ENCODE results near the gene SLC16A7. TPM values are rescaled to one million over a fixed set of nuclear protein-coding genes. Genes with fewer than 3 reads are reported as not detected.

The SLC16A7 gene
- total RNA-seq, result 38.8 TPM

DNA sequence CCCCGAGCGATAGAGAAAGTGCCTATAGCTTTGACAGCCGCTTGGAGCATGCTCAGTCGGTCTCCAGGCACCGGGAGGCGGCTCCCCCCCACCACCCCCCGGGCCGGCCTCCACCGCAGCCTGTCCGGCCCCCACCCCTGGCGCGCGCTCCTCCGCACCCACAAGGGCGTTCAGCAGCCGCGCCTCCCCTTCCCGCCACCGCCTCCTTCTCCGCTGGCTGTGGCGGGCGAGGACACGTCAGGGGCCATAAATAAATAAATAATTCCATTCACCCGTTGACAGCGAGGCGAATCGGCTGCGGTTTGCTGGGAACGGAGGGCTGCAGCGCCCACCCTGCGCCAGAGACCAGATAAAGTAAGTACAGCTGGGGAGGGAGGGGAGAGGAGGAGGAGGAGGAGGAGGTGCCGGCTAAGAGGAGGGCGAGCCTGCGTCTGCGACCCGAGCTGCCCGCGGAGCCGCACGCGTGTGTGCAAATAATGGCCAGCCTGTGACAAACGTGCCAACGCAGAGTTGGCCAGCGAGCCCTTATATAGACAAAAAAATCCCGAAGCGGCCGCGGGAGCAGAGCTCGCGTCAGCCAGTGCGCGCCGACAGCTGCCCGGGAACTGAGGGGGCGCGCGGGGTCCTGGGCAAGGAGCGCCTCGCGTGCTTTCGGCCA lies at the start of gene SLC16A7:
TSS of gene SLC16A7 (plus strand) at position 147 of the 658 bp plus-strand sequence. CDS start 108,773 bp downstream, outside the sequence.
- intact Hi-C loops (cut with DNase I), result loop anchor here (5.0 kb wide), 1 partner anchor 1989 kb away; no protein-coding TSS in a partner anchor
- peak within 1 kb of the TSS; percentile 91 for H3K27ac ChIP-seq

DNA sequence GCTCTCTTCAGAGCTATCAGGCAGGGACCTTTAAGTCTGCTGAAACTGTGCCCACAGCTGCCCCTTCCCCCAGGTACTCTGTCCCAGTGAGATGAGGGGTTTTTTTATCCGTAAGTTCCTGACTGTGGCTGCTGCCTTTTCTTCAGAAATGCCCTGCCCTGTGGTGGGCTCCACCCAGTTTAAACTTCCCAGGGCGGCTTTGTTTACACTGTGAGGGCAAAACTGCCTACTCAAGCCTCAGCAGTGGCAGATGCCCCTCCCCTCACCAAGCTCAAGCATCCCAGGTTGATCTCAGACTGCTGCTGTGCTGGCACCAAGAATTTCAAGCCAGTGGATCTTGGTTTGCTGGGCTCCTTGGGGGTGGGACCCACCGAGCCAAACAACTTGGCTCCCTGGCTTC lies 46.9 kb upstream of the SLC16A7 start:
- Histone ChIP-seq H3K4me3 (no peak overlapping the region), H3K27me3 (no peaks in the 10 kb centered on the region), H3K9me3 (no peaks in the 10 kb centered on the region), H3K27ac (no peak overlapping the region), H3K36me3 (no peaks in the 10 kb centered on the region), H3K4me1 (no peaks in the 10 kb centered on the region)
- DNase-seq (ENCODE audit: extremely low spot score in 2 of 2), result no peak
- TF ChIP-seq POLR2AphosphoS5 (IDR thresholded peaks at IDR 0.05; ENCODE audit: insufficient read depth in 1 of 2, low read depth in 1 of 2) (no peak), POLR2A (IDR thresholded peaks at IDR 0.05) (no peak), CTCF (IDR thresholded peaks at IDR 0.05) (no peak)
- intact Hi-C loops (cut with DNase I), result no loop called here

More for the DNA sequence above, at the start of gene SLC16A7:
- Histone ChIP-seq H3K4me1 (peaks cover 40% of the 10 kb centered on the region), H3K27me3 (no peaks in the 10 kb centered on the region), H3K36me3 (no peaks in the 10 kb centered on the region), H3K4me3 (peak within 1 kb of the TSS; percentile 68 to 83), H3K9me3 (no peaks in the 10 kb centered on the region)
- DNase-seq (ENCODE audit: extremely low spot score in 2 of 2), result peak in 1 of 2 donors; percentile 95
- TF ChIP-seq POLR2A (IDR thresholded peaks at IDR 0.05) (peak in 1 of 2 donors; percentile 16), POLR2AphosphoS5 (IDR thresholded peaks at IDR 0.05; ENCODE audit: insufficient read depth in 1 of 2, low read depth in 1 of 2) (peak in 1 of 2 donors; percentile 87), CTCF (IDR thresholded peaks at IDR 0.05) (no peak)

DNA sequence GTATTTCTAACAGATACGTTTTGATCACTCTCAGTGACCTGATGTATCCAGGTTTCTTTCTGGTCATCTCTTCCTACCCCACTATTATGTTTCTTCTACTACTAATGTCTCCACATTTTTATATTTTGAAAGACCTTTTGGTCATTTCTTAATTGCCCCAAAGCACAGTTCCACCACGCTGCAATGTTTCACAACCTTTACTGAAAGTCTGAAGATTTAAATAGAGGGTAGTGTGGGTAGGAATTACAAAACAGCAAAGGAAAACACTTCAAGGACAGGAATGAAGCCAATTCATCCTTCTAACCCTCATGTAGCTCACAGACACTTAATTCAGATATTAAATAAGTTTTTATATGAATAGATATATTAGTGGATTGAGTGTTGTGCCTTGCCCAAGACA lies 36.1 kb upstream of the SLC16A7 start:
- no peaks in the 10 kb centered on the region for H3K36me3 ChIP-seq
- no peak overlapping the region for H3K4me3 ChIP-seq
- H3K9me3 ChIP-seq, result no peaks in the 10 kb centered on the region
- intact Hi-C loops (cut with DNase I), result no loop called here
- H3K4me1 ChIP-seq, result no peaks in the 10 kb centered on the region
- no peak for TF ChIP-seq CTCF (IDR thresholded peaks at IDR 0.05)
- TF ChIP-seq POLR2AphosphoS5 (IDR thresholded peaks at IDR 0.05; ENCODE audit: insufficient read depth in 1 of 2, low read depth in 1 of 2), result no peak
- TF ChIP-seq POLR2A (IDR thresholded peaks at IDR 0.05), result no peak
- no peak for DNase-seq (ENCODE audit: extremely low spot score in 2 of 2)
- no peak overlapping the region for H3K27ac ChIP-seq
- no peaks in the 10 kb centered on the region for H3K27me3 ChIP-seq

DNA sequence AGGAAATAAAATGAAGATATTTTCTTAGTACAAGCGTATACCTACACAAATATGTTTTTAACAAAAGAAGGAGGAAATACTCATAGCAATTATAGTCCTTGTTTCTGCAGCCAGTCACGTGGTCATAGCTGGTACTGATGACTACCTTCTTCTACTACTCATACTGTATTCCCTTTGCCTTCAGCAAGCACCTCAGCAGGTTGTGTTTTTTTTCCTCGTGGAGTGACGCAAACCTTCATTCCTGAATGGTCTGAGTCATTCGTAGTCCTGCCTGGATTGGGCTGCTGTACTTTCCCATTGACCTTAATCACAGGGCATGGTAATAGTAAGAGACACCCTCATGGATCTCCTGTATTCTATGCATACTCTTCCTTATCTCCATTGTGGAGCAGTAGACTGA lies 25.7 kb upstream of the SLC16A7 start:
- intact Hi-C loops (cut with DNase I), result no loop called here
- H3K9me3 ChIP-seq, result no peaks in the 10 kb centered on the region
- no peaks in the 10 kb centered on the region for H3K27me3 ChIP-seq
- H3K4me3 ChIP-seq, result no peak overlapping the region
- no peaks in the 10 kb centered on the region for H3K4me1 ChIP-seq
- H3K36me3 ChIP-seq, result no peaks in the 10 kb centered on the region
- H3K27ac ChIP-seq, result no peak overlapping the region
- no peak for DNase-seq (ENCODE audit: extremely low spot score in 2 of 2)
- TF ChIP-seq CTCF (IDR thresholded peaks at IDR 0.05) (no peak), POLR2AphosphoS5 (IDR thresholded peaks at IDR 0.05; ENCODE audit: insufficient read depth in 1 of 2, low read depth in 1 of 2) (peak in 1 of 2 donors; percentile 47)

DNA sequence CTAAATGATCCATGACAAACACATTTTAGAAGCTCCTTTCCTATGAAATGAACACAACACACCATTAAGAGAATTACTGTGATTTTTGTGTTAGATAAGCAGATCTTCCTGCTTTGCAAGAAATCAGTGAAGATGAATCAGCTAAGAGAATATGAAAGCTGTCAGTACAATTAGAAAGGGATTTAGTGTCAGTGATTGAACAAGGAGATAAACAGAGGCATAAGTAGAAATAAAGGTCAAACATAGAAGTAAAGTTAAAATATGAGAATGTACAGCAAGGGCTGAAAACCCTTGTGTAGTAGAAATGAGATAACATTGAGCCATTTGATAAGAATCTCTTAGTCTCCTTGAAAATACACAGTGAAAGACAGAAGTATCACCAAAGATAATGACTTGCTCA lies 21.4 kb upstream of the SLC16A7 start:
- H3K4me1 ChIP-seq, result no peaks in the 10 kb centered on the region
- no peak for DNase-seq (ENCODE audit: extremely low spot score in 2 of 2)
- no peaks in the 10 kb centered on the region for H3K36me3 ChIP-seq
- H3K9me3 ChIP-seq, result no peaks in the 10 kb centered on the region
- H3K4me3 ChIP-seq, result no peak overlapping the region
- no peak for TF ChIP-seq POLR2AphosphoS5 (IDR thresholded peaks at IDR 0.05; ENCODE audit: insufficient read depth in 1 of 2, low read depth in 1 of 2)
- no peak for TF ChIP-seq CTCF (IDR thresholded peaks at IDR 0.05)
- no peak for TF ChIP-seq POLR2A (IDR thresholded peaks at IDR 0.05)
- intact Hi-C loops (cut with DNase I), result no loop called here
- H3K27me3 ChIP-seq, result no peaks in the 10 kb centered on the region
- H3K27ac ChIP-seq, result no peak overlapping the region

Measured in vagina (tissue), 2 donors.